ENCODE measurements around the gene FCER2. TPM values are rescaled to one million over a fixed set of nuclear protein-coding genes. Genes with fewer than 3 reads are reported as not detected.
A peak's percentile ranks its signal among the peaks of the same experiment; 100 is the strongest.

The FCER2 gene
- 4.1 TPM for total RNA-seq (2013)
- polyA plus RNA-seq, result 1 to 10 TPM; 1.1 to 4.1 (median 2.1) TPM
- 1.1 and 2.4 TPM in 2 replicates for polyA minus RNA-seq
- total RNA-seq, result 0.50 to 6.7 (median 2.1) reads per million in 11 experiments

DNA sequence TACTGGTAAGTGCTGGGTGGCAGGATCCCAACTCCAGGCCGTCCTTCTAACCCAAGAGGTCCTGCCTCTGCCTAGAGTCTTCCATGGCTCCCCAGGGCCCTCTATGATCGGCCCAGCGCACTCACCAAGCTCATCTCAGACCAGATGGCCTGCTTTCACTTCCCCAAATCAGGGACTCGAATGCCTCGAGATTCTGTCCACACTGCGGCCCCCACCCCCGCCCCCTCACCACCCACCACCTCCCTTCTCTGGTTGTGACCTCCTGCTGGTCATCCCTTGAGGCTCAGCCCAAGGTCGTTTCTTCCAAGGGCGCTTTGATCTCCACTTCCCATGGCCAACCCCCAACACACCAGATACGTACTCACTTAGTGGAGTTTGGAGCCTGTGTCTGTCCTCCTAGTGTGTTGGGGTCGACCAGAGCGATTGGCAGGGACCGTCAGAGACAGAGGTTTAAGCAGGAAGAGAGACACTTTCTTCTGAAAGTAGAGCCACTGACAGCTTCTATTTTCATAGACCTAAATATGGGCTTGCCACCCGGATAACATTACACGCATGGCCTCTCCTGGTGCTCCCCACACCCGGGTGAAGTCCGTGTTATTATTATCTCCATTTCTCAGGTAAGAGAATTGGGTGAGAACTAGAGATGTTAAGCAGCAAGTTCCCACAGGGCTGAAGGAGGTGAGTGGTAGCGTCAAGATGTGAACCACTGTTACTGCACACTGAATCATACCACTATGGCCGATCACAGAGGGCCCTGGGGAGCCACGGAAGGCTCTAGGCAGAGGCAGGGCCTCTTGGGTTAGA is at the start of gene FCER2:
Gene FCER2, minus strand, starts transcription at position 478 of the 804 bp plus-strand sequence. CDS start 2,371 bp downstream, outside the sequence.
- no peak within 1 kb of the TSS for H3K4me3 ChIP-seq (replicated peaks in 1 of 3; ENCODE audit: low read depth in 2 of 3, low read length in 3 of 3)
- intact Hi-C loops (cut with micrococcal nuclease), result loop anchor here in 1 of 2 donors (5.0 kb wide), 1 partner anchor 50 kb away; no protein-coding TSS in a partner anchor
- no peak within 1 kb of the TSS for H3K4me3 Mint-ChIP-seq
- peak within 1 kb of the TSS; percentile 80 to 99 (median 91) for H3K27ac Mint-ChIP-seq
- H2AFZ ChIP-seq (ENCODE audit: insufficient read depth, low read depth, low read length, poor library complexity, severe bottlenecking), result no peak within 1 kb of the TSS
- WGBS (ENCODE audit: insufficient coverage), result 29% methylated on average over 6 of the region's 20 CpGs
- peaks cover 3 to 9% (median 6%) of the 10 kb centered on the region in 3 donors for H3K27me3 Mint-ChIP-seq (ENCODE audit: low read depth in 3 of 3)
- peak within 1 kb of the TSS; percentile 64 to 67 for H3K27ac ChIP-seq (ENCODE audit: low read depth in 1 of 2, low read length in 2 of 2)
- H3K9me3 Mint-ChIP-seq, result no peaks in the 10 kb centered on the region
- no peaks in the 10 kb centered on the region for H4K20me1 ChIP-seq (ENCODE audit: insufficient read depth, low read length)
- no peak for TF ChIP-seq CTCF (IDR thresholded peaks at IDR 0.05)
- DNase-seq, result peak; percentile 70 to 77 (median 77)
- peaks cover 0 to 5% of the 10 kb centered on the region in 2 donors for H3K36me3 Mint-ChIP-seq
- no peaks in the 10 kb centered on the region for H3K79me2 ChIP-seq (ENCODE audit: insufficient read depth, low read length)
- no peaks in the 10 kb centered on the region for H3K36me3 ChIP-seq (replicated peaks in 1 of 2; ENCODE audit: control insufficient read depth in 1 of 2, insufficient read depth in 2 of 2, low read length in 2 of 2)
- H3K4me1 ChIP-seq (ENCODE audit: control insufficient read depth in 1 of 2, insufficient read depth in 2 of 2, low read length in 2 of 2), result peaks cover 76 to 78% of the 10 kb centered on the region in 2 donors
- no peak within 1 kb of the TSS for H3K4me2 ChIP-seq (replicated peaks; ENCODE audit: extremely low read depth, low read length, poor library complexity, severe bottlenecking)
- H3K27me3 ChIP-seq (ENCODE audit: control insufficient read depth in 2 of 2, insufficient read depth in 2 of 2, low read length in 2 of 2), result no peaks in the 10 kb centered on the region
- no peak within 1 kb of the TSS for H3K9ac ChIP-seq (ENCODE audit: insufficient read depth, low read length, poor library complexity, severe bottlenecking)
- peaks cover 78% of the 10 kb centered on the region for H3K4me1 Mint-ChIP-seq
- H3K9me3 ChIP-seq (replicated peaks in 1 of 2; ENCODE audit: control insufficient read depth in 1 of 2, insufficient read depth in 1 of 2, low read length in 2 of 2), result no peaks in the 10 kb centered on the region

DNA sequence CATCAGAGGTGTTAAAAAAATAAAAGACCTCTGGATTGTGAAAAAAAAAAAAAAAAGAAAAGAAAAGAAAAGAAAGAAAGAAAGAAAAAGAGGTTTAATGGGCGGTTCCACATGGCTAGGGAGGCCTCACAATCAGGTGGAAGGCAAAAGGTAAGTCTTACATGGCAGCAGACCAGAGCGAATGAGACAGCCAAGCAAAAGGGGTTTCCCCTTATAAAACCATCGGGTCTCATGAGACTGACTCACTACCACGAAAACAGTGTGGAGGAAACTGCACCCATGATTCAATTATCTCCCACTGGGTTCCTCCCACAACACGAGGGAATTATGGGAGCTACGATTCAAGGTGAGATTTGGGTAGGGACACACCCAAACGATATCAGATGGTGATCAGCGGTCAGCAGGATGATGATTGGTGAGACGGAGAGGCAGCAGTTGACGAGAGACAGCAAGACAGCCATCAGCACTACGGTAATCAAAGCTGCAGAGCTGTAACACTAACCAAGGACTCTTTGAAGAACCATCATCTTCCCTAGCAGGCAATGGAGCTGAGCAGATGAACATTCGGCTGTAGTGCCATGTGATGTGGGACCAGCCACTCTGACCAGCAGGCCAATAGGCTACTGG is 49.3 kb upstream of the FCER2 start:
- Histone ChIP-seq H3K4me3 (replicated peaks in 1 of 3; ENCODE audit: low read depth in 2 of 3, low read length in 3 of 3) (no peak overlapping the region), H2AFZ (ENCODE audit: insufficient read depth, low read depth, low read length, poor library complexity, severe bottlenecking) (no peak overlapping the region), H3K27me3 (ENCODE audit: control insufficient read depth in 2 of 2, insufficient read depth in 2 of 2, low read length in 2 of 2) (no peaks in the 10 kb centered on the region), H3K27ac (ENCODE audit: low read depth in 1 of 2, low read length in 2 of 2) (no peak overlapping the region), H4K20me1 (ENCODE audit: insufficient read depth, low read length) (no peaks in the 10 kb centered on the region), H3K4me2 (replicated peaks; ENCODE audit: extremely low read depth, low read length, poor library complexity, severe bottlenecking) (no peak overlapping the region), H3K9ac (ENCODE audit: insufficient read depth, low read length, poor library complexity, severe bottlenecking) (no peak overlapping the region), H3K79me2 (ENCODE audit: insufficient read depth, low read length) (no peaks in the 10 kb centered on the region), H3K36me3 (replicated peaks in 1 of 2; ENCODE audit: control insufficient read depth in 1 of 2, insufficient read depth in 2 of 2, low read length in 2 of 2) (no peaks in the 10 kb centered on the region), H3K9me3 (replicated peaks in 1 of 2; ENCODE audit: control insufficient read depth in 1 of 2, insufficient read depth in 1 of 2, low read length in 2 of 2) (peaks cover under 1 to 7% of the 10 kb centered on the region in 2 donors), H3K4me1 (ENCODE audit: control insufficient read depth in 1 of 2, insufficient read depth in 2 of 2, low read length in 2 of 2) (peaks cover 20 to 29% of the 10 kb centered on the region in 2 donors)
- Mint-ChIP-seq H3K27ac (peak overlapping the region in 6 of 7 donors; percentile 13 to 88 (median 71)), H3K4me3 (no peak overlapping the region), H3K27me3 (ENCODE audit: low read depth in 3 of 3) (peaks cover 2 to 8% (median 2%) of the 10 kb centered on the region in 3 donors), H3K4me1 (peaks cover 30% of the 10 kb centered on the region), H3K9me3 (peaks cover 7 to 13% (median 9%) of the 10 kb centered on the region in 7 donors), H3K36me3 (peaks cover 0 to 4% of the 10 kb centered on the region in 2 donors)
- WGBS (ENCODE audit: insufficient coverage), result 76% methylated on average over 9 of the region's 12 CpGs
- TF ChIP-seq CTCF (IDR thresholded peaks at IDR 0.05), result no peak
- intact Hi-C loops (cut with micrococcal nuclease), result loop anchor here in 1 of 2 donors (5.0 kb wide), 1 partner anchor 49 kb away; the partner anchor contains the start of gene FCER2
- peak; percentile 76 to 86 (median 81) for DNase-seq
